Gastroesophageal sphincter (tissue), 4 donors: ENCODE results near the gene TXNL4A. TPM values are rescaled to one million over a fixed set of nuclear protein-coding genes. Genes with fewer than 3 reads are reported as not detected.

Source experiments
- ATAC-seq: fragments of 150-250 bp; one replicate; pipeline ENCODE4 v1.9.1; 2016; ENCODE audit warnings: mild to moderate bottlenecking, moderate library complexity
- H3K27ac ChIP-seq, 4 donors: fragments of 200-600 bp; sonication (generic) in 3 of 4; 1 replicate in 3 of 4; 2 replicates in 1 of 4; pipeline ENCODE4 v1.5.1; 2016 to 2019
- H3K27me3 ChIP-seq: fragments of 200-600 bp; sonication (generic); one replicate; pipeline ENCODE4 v1.5.1; 2019
- H3K36me3 ChIP-seq, 2 donors: fragments of 200-600 bp; sonication (generic); one replicate each; pipeline ENCODE4 v1.5.1; 2019; ENCODE audit warnings: control low read depth in 1 of 2
- H3K4me1 ChIP-seq, 3 donors: fragments of 200-600 bp; sonication (generic); 1 replicate in 2 of 3; 2 replicates in 1 of 3; pipeline ENCODE4 v1.5.1; 2016 to 2019; ENCODE audit warnings: control low read depth in 2 of 3
- H3K4me3 ChIP-seq, 2 donors: fragments of 200-600 bp; sonication (generic); one replicate each; pipeline ENCODE4 v1.5.1; 2019; ENCODE audit warnings: mild to moderate bottlenecking in 1 of 2, moderate library complexity in 1 of 2
- H3K9me3 ChIP-seq, 3 donors: fragments of 200-600 bp; sonication (generic); one replicate each; pipeline ENCODE4 v1.5.1; 2017 to 2019; ENCODE audit warnings: control low read depth in 2 of 3
- EP300 ChIP-seq: sonication (generic); formaldehyde crosslinking; IDR thresholded peaks from one replicate; pipeline ENCODE4 v1.6.1; 2017; ENCODE audit warnings: antibody characterized with exemption, mild to moderate bottlenecking
- POLR2A ChIP-seq, 2 donors: fragments of 450-650 bp; IDR thresholded peaks; one replicate each; pipeline ENCODE4 v1.6.1; 2017; ENCODE audit warnings: antibody characterized with exemption in 2 of 2, mild to moderate bottlenecking in 2 of 2, moderate library complexity in 1 of 2
- POLR2AphosphoS5 ChIP-seq: sonication (generic); formaldehyde crosslinking; IDR thresholded peaks from one replicate; pipeline ENCODE4 v1.6.1; 2017; ENCODE audit warnings: antibody characterized with exemption
- WGBS, 2 donors: methylation state at CpG; one replicate each; pipeline ENCODE4 v1.1.5; 2018; ENCODE audit warnings: low coverage in 1 of 2; 5-methylcytosine and 5-hydroxymethylcytosine counted together
- total RNA-seq, 4 donors: library from RNA; depleted of rRNA; stranded (reverse); fragments of >200 nt; gene quantifications; one replicate each; pipeline ENCODE4 v1.1.0, GENCODE V29; 2016
- TF ChIP-seq, protein P1 (sequence below), 4 experiments: fragments of 200-600 bp in 2 of 4; fragments of 450-650 bp in 2 of 4; sonication (generic) in 1 of 4; IDR thresholded peaks; one replicate each; pipeline ENCODE4 v1.5.1; 2017 to 2019; ENCODE audit warnings: antibody characterized with exemption in 4 of 4, mild to moderate bottlenecking in 2 of 4, moderate library complexity in 2 of 4

TXNL4A gene
- total RNA-seq, 4 donors from 2014 or later, result 20.4 to 55.3 (median 39.6) TPM

DNA sequence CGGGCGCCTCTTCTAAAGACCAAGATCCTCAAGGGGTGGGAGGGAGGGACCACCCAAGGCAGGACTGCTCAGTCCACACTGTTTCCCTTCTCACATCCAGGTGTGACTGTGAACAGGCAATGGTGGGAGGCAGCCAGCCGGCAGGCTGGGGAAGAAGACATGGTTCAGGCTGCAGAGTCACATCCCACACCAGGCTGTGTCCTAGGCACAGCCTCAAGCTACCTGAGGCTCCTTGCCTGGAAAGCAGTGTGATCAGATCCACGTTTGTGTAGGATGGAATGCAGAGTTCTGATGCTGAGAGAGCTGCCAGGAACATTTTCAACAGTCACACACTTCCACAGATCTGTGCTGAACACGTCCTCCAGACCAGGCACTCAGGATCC is 53.3 kb downstream of the TXNL4A start:
- peaks cover 0 to 6% (median 0%) of the 10 kb centered on the region in 3 donors for H3K4me1 ChIP-seq
- H3K27me3 ChIP-seq, result no peaks in the 10 kb centered on the region
- H3K36me3 ChIP-seq, result peaks cover 0 to 60% of the 10 kb centered on the region in 2 donors
- TF ChIP-seq POLR2A (IDR thresholded peaks at IDR 0.05), result no peak
- no peak for TF ChIP-seq EP300
- TF ChIP-seq, protein P1, sequence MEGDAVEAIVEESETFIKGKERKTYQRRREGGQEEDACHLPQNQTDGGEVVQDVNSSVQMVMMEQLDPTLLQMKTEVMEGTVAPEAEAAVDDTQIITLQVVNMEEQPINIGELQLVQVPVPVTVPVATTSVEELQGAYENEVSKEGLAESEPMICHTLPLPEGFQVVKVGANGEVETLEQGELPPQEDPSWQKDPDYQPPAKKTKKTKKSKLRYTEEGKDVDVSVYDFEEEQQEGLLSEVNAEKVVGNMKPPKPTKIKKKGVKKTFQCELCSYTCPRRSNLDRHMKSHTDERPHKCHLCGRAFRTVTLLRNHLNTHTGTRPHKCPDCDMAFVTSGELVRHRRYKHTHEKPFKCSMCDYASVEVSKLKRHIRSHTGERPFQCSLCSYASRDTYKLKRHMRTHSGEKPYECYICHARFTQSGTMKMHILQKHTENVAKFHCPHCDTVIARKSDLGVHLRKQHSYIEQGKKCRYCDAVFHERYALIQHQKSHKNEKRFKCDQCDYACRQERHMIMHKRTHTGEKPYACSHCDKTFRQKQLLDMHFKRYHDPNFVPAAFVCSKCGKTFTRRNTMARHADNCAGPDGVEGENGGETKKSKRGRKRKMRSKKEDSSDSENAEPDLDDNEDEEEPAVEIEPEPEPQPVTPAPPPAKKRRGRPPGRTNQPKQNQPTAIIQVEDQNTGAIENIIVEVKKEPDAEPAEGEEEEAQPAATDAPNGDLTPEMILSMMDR (IDR thresholded peaks at IDR 0.05), result no peak
- no peak for TF ChIP-seq POLR2AphosphoS5
- no peak overlapping the region for H3K4me3 ChIP-seq
- H3K27ac ChIP-seq, result no peak overlapping the region
- no peak for ATAC-seq
- H3K9me3 ChIP-seq, result peaks cover 0 to 49% (median 0%) of the 10 kb centered on the region in 3 donors
- WGBS, 2 donors, result 87% methylated on average over 3 of the region's 5 CpGs; no CpG with 5 or more reads in 1 of the 2 donors

DNA sequence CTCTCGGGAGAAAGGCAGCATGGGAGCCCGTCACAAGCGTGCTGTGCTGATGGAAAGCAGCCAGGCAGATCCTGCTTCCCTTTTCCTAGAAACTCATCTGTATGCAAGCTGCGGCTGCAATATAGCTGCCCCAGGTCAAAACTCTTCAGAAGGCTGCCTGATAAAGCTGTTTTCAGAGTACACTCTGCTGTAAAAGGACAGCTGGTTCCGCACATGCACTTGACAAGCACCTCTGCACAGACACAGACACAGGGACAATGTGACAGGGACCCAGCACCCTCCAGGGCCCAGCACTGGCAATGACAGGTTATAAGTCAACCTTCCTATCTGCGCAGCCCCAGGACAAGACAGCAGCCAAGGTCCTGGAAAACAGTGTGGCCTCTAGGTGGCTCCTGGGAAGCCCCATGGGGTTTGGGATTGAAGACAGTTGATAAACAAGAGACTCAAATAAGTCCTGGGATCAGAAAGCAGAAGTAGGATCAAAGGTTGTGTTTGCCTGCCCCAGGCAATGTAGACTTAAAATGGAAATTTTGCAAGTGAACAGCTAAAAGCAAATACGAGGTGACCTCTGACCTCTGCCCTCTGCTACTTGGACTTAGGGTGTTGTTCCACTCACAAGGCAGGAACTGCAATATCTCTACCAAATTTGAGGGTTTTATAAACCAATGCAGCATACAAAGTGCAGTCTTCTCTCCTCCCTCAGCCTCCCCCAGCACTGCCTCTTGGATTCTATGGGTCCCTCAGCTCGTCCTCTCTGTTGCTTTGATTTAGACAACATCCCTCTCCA is 53.9 kb downstream of the TXNL4A start:
- Histone ChIP-seq H3K27me3 (no peaks in the 10 kb centered on the region), H3K4me1 (peaks cover 0 to 5% (median 0%) of the 10 kb centered on the region in 3 donors), H3K4me3 (no peak overlapping the region), H3K36me3 (peaks cover 0 to 60% of the 10 kb centered on the region in 2 donors), H3K9me3 (peaks cover 0 to 55% (median 0%) of the 10 kb centered on the region in 3 donors), H3K27ac (no peak overlapping the region)
- peak; percentile 22 for ATAC-seq
- WGBS, 2 donors, result 65 to 88% methylated on average over 4 of the region's 8 CpGs
- TF ChIP-seq EP300 (no peak), POLR2AphosphoS5 (no peak), POLR2A (IDR thresholded peaks at IDR 0.05) (no peak)
- TF ChIP-seq, protein P1 (IDR thresholded peaks at IDR 0.05), result no peak

DNA sequence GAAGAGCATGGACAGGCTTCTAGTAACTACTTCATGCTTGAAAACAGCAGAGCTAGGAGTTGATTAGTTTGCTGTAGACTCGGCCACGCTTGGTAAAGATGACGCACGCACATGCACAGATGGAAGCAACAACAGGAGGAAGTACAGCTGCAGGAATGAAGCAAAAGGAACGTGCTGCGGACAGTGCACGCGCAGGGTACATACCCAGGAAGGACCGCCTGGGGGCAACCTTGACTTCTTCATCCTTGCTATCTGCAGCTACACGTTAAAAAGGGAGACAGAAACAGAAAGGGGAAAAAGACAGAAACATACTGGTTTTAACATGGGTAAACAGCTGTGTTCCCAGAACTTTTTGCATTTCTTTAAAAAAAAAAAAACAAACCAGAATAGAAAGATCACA is 54.6 kb downstream of the TXNL4A start:
- no peaks in the 10 kb centered on the region for H3K4me1 ChIP-seq
- peaks cover 0 to 68% of the 10 kb centered on the region in 2 donors for H3K36me3 ChIP-seq
- no peaks in the 10 kb centered on the region for H3K27me3 ChIP-seq
- no peak for ATAC-seq
- no peak overlapping the region for H3K4me3 ChIP-seq
- peaks cover 0 to 62% (median 0%) of the 10 kb centered on the region in 3 donors for H3K9me3 ChIP-seq
- H3K27ac ChIP-seq, result no peak overlapping the region
- TF ChIP-seq POLR2AphosphoS5 (no peak), EP300 (no peak), POLR2A (IDR thresholded peaks at IDR 0.05) (no peak)
- TF ChIP-seq, protein P1 (IDR thresholded peaks at IDR 0.05), result no peak
- 40 to 60% methylated on average over 2 to 10 of the region's 10 CpGs for WGBS, 2 donors

DNA sequence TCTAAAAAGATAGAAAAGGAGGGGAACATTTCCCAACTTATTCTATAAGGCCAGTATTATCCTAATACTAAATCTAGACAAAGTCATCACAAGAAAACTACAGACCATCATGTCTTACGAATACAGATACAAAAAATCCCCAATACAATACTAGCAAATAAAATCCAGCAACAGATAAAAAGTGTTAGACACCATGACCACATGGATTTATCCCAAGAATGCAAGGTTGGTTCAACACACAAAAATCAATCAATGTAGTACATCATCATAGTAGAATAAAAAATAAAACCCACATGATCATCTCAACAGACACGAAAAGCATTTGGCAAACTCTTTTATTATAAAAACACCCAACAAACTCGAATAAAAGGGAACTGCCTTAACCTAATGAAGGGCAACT is 55.5 kb downstream of the TXNL4A start:
- H3K36me3 ChIP-seq, result peaks cover 0 to 75% of the 10 kb centered on the region in 2 donors
- TF ChIP-seq POLR2AphosphoS5 (no peak), POLR2A (IDR thresholded peaks at IDR 0.05) (no peak)
- WGBS, 2 donors, result 96 to 97% methylated on average over 3 of the region's 3 CpGs

DNA sequence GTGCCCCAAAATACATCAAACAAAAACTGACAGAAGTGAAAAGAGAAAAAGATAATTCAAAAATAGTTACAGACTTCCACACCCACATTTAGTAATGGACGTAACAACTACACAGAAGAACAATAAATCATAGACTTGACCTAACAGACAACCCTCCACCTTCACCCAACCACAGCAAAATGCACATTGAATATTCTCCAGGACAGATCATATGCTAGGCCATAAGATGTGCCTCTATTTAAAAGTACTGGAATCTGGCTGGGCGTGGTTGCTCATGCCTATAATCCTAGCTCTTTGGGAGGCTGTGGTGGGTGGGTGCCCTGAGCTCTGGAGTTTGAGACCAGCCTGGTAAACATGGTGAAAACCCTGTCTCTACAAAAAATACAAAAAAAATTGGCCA is 56.9 kb downstream of the TXNL4A start:
- Histone ChIP-seq H3K27ac (no peak overlapping the region), H3K4me3 (no peak overlapping the region), H3K9me3 (peaks cover 0 to 68% (median 0%) of the 10 kb centered on the region in 3 donors), H3K27me3 (no peaks in the 10 kb centered on the region), H3K36me3 (peaks cover 0 to 66% of the 10 kb centered on the region in 2 donors), H3K4me1 (no peaks in the 10 kb centered on the region)
- 92 to 96% methylated on average over 2 of the region's 2 CpGs for WGBS, 2 donors
- ATAC-seq, result no peak
- TF ChIP-seq, protein P1 (IDR thresholded peaks at IDR 0.05), result no peak
- TF ChIP-seq POLR2A (IDR thresholded peaks at IDR 0.05) (no peak), EP300 (no peak), POLR2AphosphoS5 (no peak)

More for the DNA sequence above, 55.5 kb downstream of the TXNL4A start:
- no peak overlapping the region for H3K4me3 ChIP-seq
- H3K4me1 ChIP-seq, result no peaks in the 10 kb centered on the region
- no peak overlapping the region for H3K27ac ChIP-seq
- peaks cover 0 to 68% (median 0%) of the 10 kb centered on the region in 3 donors for H3K9me3 ChIP-seq
- no peaks in the 10 kb centered on the region for H3K27me3 ChIP-seq
- ATAC-seq, result no peak
